SK-N-SH (cell line): ENCODE measurements around the gene RSKR. TPM values are rescaled to one million over a fixed set of nuclear protein-coding genes. Genes with fewer than 3 reads are reported as not detected.

ENCODE experiments used
- CTCF ChIA-PET: fragments of 300-600, 350-600 bp; formaldehyde crosslinking; extraction: SDS; loops from one replicate; lab custom pipeline; 2021; lab: Yijun Ruan, JAX
- POLR2A ChIA-PET: fragments of 350-600 bp; sonication (Branson Sonifier 250); formaldehyde crosslinking; extraction: SDS; loops from one replicate; lab custom pipeline; 2020; ENCODE audit warnings: antibody characterized with exemption, inconsistent platforms; lab: Yijun Ruan, JAX
- DNase-seq: peaks from one replicate; pipeline ENCODE4 v3.0.0; 2012
- H2AFZ ChIP-seq: fragments of 200-600 bp; sonication (generic); 2 replicates; pipeline ENCODE4 v1.8.1; 2016; ENCODE audit warnings: antibody characterized with exemption, mild to moderate bottlenecking, low read depth
- H3F3A ChIP-seq: fragments of 200-600 bp; sonication (generic); replicated peaks from 2 replicates; pipeline ENCODE3; 2016; ENCODE audit warnings: antibody characterized with exemption, mild to moderate bottlenecking; ENCODE audit not compliant: insufficient read depth
- H3K27ac ChIP-seq, 2 experiments: fragments of 200-500 bp in 1 of 2; fragments of 200-600 bp in 1 of 2; sonication (Bioruptor generic) in 1 of 2; sonication (generic), shearing (Covaris generic) in 1 of 2; 2 replicates each; pipeline versions ENCODE4 v1.5.1 to v1.6.1; 2014 to 2016; ENCODE audit warnings: low read depth in 2 of 2, inconsistent platforms in 1 of 2, low read length in 1 of 2, mild to moderate bottlenecking in 1 of 2, mixed read lengths in 1 of 2
- H3K27me3 ChIP-seq: fragments of 200-600 bp; sonication (generic), shearing (Covaris generic); 2 replicates; pipeline ENCODE4 v1.6.1; 2016; ENCODE audit warnings: mixed run types; ENCODE audit not compliant: insufficient read depth
- H3K36me3 ChIP-seq, 2 experiments: fragments of 200-500 bp in 1 of 2; fragments of 200-600 bp in 1 of 2; sonication (Bioruptor generic) in 1 of 2; sonication (generic) in 1 of 2; replicated peaks in 1 of 2; 2 replicates each; pipeline versions ENCODE3 to v1.5.1; 2014 to 2016; ENCODE audit warnings: low read length in 1 of 2, mild to moderate bottlenecking in 1 of 2; ENCODE audit not compliant: insufficient read depth in 2 of 2, control insufficient read depth in 1 of 2
- H3K4me1 ChIP-seq, 2 experiments: fragments of 200-500 bp in 1 of 2; fragments of 200-600 bp in 1 of 2; sonication (Bioruptor generic) in 1 of 2; sonication (generic), shearing (Covaris generic) in 1 of 2; 2 replicates each; pipeline versions ENCODE4 v1.5.1 to v1.6.1; 2014 to 2016; ENCODE audit warnings: low read depth in 1 of 2, low read length in 1 of 2, mixed run types in 1 of 2; ENCODE audit not compliant: insufficient read depth in 2 of 2, control insufficient read depth in 1 of 2
- H3K4me2 ChIP-seq: fragments of 200-600 bp; sonication (generic), shearing (Covaris generic); 2 replicates; pipeline ENCODE4 v1.6.1; 2017; ENCODE audit warnings: mixed run types
- H3K4me3 ChIP-seq, 2 experiments: fragments of 200-500 bp in 1 of 2; fragments of 200-600 bp in 1 of 2; sonication (Bioruptor generic) in 1 of 2; sonication (generic), shearing (Covaris generic) in 1 of 2; 2 replicates each; pipeline versions ENCODE4 v1.5.1 to v1.8.1; 2014 to 2016; ENCODE audit warnings: low read depth in 2 of 2, inconsistent platforms in 1 of 2, low read length in 1 of 2, mild to moderate bottlenecking in 1 of 2, mixed read lengths in 1 of 2, moderate library complexity in 1 of 2
- H3K79me2 ChIP-seq: fragments of 200-600 bp; sonication (generic); 2 replicates; pipeline ENCODE4 v1.8.1; 2017; ENCODE audit warnings: mild to moderate bottlenecking; ENCODE audit not compliant: insufficient read depth
- H3K9ac ChIP-seq: fragments of 200-600 bp; sonication (generic); 2 replicates; pipeline ENCODE4 v1.6.1; 2017; ENCODE audit warnings: mixed run types
- H3K9me2 ChIP-seq: fragments of 200-600 bp; sonication (generic); 2 replicates; pipeline ENCODE4 v1.6.1; 2017; ENCODE audit warnings: mixed run types
- H3K9me3 ChIP-seq: fragments of 200-600 bp; sonication (generic); 2 replicates; pipeline ENCODE4 v1.6.1; 2017; ENCODE audit warnings: mixed run types, mild to moderate bottlenecking, moderate library complexity
- H4K20me1 ChIP-seq: fragments of 200-600 bp; sonication (generic); 2 replicates; pipeline ENCODE4 v1.6.1; 2017; ENCODE audit warnings: mild to moderate bottlenecking, mixed run types; ENCODE audit not compliant: insufficient read depth
- CTCF ChIP-seq: fragments of 200-600 bp; sonication (generic); IDR thresholded peaks from 2 replicates; pipeline ENCODE4 v1.6.1; 2017; ENCODE audit warnings: antibody characterized with exemption, mild to moderate bottlenecking, moderate library complexity
- ELF1 ChIP-seq: IDR thresholded peaks from 2 replicates; pipeline ENCODE4 v1.4.0; 2012
- FOSL2 ChIP-seq: IDR thresholded peaks from 2 replicates; pipeline ENCODE4 v1.4.0; 2012; ENCODE audit warnings: low read depth, mild to moderate bottlenecking, moderate library complexity, borderline replicate concordance
- FOXJ3 ChIP-seq: sonication (generic); formaldehyde crosslinking; IDR thresholded peaks from 2 replicates; pipeline ENCODE4 v1.5.1; 2020; ENCODE audit warnings: mild to moderate bottlenecking, missing genetic modification reagents
- JUND ChIP-seq: IDR thresholded peaks from 2 replicates; pipeline ENCODE4 v1.4.0; 2012
- MAX ChIP-seq: IDR thresholded peaks from 2 replicates; pipeline ENCODE4 v1.4.0; 2012; ENCODE audit warnings: low read depth
- MEF2A ChIP-seq: IDR thresholded peaks from 2 replicates; pipeline ENCODE4 v1.4.0; 2012; ENCODE audit warnings: low read depth, borderline replicate concordance
- MXI1 ChIP-seq: IDR thresholded peaks from 2 replicates; pipeline ENCODE4 v1.6.1; 2012; ENCODE audit warnings: mild to moderate bottlenecking, low read depth, low read length, improper control_type of control experiment
- NFIC ChIP-seq: IDR thresholded peaks from 2 replicates; pipeline ENCODE4 v1.4.0; 2012; ENCODE audit warnings: borderline replicate concordance
- NRF1 ChIP-seq: IDR thresholded peaks from 2 replicates; pipeline ENCODE4 v1.6.1; 2012; ENCODE audit warnings: low read depth, mild to moderate bottlenecking, low read length
- POLR2AphosphoS5 ChIP-seq: IDR thresholded peaks from 2 replicates; pipeline ENCODE4 v1.6.1; 2012; ENCODE audit warnings: low read depth, low read length
- RXRA ChIP-seq: IDR thresholded peaks from 2 replicates; pipeline ENCODE4 v1.4.0; 2012; ENCODE audit warnings: low read depth, mild to moderate bottlenecking, borderline replicate concordance
- TAF1 ChIP-seq: IDR thresholded peaks from 2 replicates; pipeline ENCODE4 v1.6.1; 2012; ENCODE audit warnings: low read depth, mild to moderate bottlenecking, low read length, moderate library complexity, borderline replicate concordance
- TEAD4 ChIP-seq: IDR thresholded peaks from 2 replicates; pipeline ENCODE4 v1.4.0; 2012; ENCODE audit warnings: mild to moderate bottlenecking, borderline replicate concordance; ENCODE audit not compliant: insufficient read depth
- USF2 ChIP-seq: fragments of 150-350 bp; IDR thresholded peaks from 2 replicates; pipeline ENCODE4 v1.6.1; 2017; ENCODE audit warnings: antibody characterized with exemption, low read length, low read depth, borderline replicate concordance
- WGBS: methylation state at CpG from one replicate; pipeline ENCODE4 v1.1.6; 2017; ENCODE audit warnings: low lambda C conversion rate; 5-methylcytosine and 5-hydroxymethylcytosine counted together
- polyA plus RNA-seq, 3 experiments: library from polyadenylated mRNA; depleted of rRNA; stranded (reverse); fragments of >200 nt; gene quantifications; 2 replicates each; pipeline ENCODE4 v1.2.3, GENCODE V29; 2012
- TF ChIP-seq, protein P1 (sequence below): IDR thresholded peaks from 2 replicates; pipeline ENCODE4; 2012
- TF ChIP-seq, protein P2 (sequence below): IDR thresholded peaks from 2 replicates; pipeline ENCODE4 v1.6.1; 2012; ENCODE audit warnings: mild to moderate bottlenecking, low read depth, low read length, moderate library complexity

Gene RSKR
- polyA plus RNA-seq, 1 of the 3 experiments (the other 2 are of a cell fraction): 7.9 TPM

DNA sequence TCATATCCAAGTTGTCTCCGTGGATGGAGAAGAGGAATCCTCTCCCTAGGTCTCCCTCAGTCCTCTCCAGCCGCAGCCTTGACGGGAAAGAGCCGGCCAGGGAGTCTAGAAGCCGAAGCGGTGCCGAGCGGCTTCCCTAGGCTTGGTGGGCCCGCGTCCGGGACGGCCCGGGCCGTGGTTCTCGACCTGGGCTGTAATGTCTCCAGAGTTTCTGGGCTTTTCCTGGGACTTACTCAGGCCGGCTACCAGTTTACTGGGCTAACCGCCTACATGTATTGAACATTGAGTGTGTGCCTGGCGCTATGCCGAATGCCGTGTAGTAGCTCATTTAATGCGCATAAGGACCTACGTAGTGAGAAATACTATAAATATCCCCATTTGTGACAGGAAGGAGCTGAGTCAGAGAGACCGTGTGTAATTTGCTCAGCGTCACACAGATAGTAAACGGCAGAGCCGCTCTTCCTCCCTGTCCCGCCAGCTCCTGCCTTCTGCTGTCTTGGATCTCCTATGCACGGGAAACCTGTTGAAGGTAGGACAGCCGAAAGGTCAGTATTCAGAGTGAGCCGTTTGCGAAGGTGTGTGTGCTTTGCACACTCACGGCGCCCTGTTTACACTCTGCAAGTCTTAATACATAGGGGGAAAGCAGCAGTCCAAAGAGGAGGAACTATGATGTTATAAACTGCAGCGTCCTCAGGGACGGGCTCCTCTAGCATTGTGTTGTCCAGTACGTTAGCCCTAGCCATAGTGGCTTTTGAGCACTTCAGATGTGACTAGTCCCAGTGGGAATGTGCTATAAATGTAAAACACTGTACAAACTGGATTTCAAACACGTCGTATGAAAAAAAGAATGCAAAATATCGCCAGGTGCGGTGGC lies 14.4 kb downstream of the RSKR start:
- Histone ChIP-seq H3F3A (peaks cover 25% of the 10 kb centered on the region), H3K27ac (peak overlapping the region; percentile 75 to 94), H3K27me3 (no peaks in the 10 kb centered on the region), H3K4me2 (peak overlapping the region; percentile 93), H4K20me1 (no peaks in the 10 kb centered on the region), H3K9me2 (no peaks in the 10 kb centered on the region), H3K4me1 (peaks cover 6 to 9% of the 10 kb centered on the region in 2 experiments; a peak in 1 of 4 replicates), H2AFZ (peak overlapping the region; percentile 81), H3K79me2 (peaks cover 40% of the 10 kb centered on the region), H3K4me3 (peak overlapping the region; percentile 65 to 83), H3K9me3 (no peaks in the 10 kb centered on the region), H3K9ac (peak overlapping the region; percentile 87), H3K36me3 (peaks cover 0 to 3% of the 10 kb centered on the region in 2 experiments)
- peak; percentile 40 for DNase-seq
- ChIA-PET POLR2A (interaction anchor here (0.6 to 0.8 kb wide), 2 partner anchors 17 to 28 kb away, joined by 3 read pairs; no protein-coding TSS in a partner anchor), CTCF (interaction anchor here (0.5 to 2.3 kb wide), 6 partner anchors 9 to 1249 kb away, joined by 3 to 6 read pairs (median 4); partner anchors contain the start of gene BLTP2)
- TF ChIP-seq, protein P1, sequence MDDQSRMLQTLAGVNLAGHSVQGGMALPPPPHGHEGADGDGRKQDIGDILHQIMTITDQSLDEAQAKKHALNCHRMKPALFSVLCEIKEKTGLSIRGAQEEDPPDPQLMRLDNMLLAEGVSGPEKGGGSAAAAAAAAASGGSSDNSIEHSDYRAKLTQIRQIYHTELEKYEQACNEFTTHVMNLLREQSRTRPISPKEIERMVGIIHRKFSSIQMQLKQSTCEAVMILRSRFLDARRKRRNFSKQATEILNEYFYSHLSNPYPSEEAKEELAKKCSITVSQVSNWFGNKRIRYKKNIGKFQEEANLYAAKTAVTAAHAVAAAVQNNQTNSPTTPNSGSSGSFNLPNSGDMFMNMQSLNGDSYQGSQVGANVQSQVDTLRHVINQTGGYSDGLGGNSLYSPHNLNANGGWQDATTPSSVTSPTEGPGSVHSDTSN: peak; percentile 47
- TF ChIP-seq NFIC (peak; percentile 56; the same call in 1 of the 2 replicates), MAX (peak; percentile 46; the same call in 1 of the 2 replicates), JUND (no peak), FOXJ3 (CRISPR knock-in tag) (no peak), MEF2A (0 out of 2 replicates have a peak, but pooled peaks have one; percentile 14), TEAD4 (no peak), FOSL2 (peak; percentile 26; the same call in 1 of the 2 replicates)
- WGBS: 31% methylated on average over 28 of the region's 40 CpGs

DNA sequence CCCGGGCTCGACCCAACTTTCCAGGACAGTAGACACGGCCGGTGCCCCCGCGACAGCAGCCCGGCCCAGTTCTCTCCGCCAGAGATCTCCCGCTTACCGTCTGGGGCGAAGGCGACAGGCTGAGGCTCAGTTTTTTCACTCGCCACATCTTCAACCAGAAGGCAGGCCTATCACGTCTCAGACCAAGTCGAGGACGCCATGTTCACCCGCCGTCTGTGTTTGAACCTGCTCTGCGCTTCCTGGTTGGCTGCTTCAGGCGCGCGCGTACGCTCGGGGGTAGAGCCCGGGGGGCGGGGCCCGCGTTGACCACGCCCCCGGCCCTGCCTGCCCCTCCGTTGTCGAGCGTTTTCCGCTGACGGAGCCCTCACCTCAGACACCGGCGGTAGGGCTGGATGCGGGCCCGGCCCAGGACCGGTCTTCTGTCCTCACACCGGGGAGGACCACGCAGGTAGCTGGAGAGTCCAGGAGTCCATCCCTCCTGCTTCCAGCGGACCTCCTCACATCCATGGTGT lies 15.1 kb downstream of the RSKR start, which contains the start of gene SPAG5:
TSS of gene SPAG5 (minus strand) at position 227 of the 512 bp plus-strand sequence. CDS start at position 148, 79 bp downstream.
- Histone ChIP-seq H2AFZ (peak within 1 kb of the TSS; percentile 93), H3K27me3 (no peaks in the 10 kb centered on the region), H3K9me2 (no peaks in the 10 kb centered on the region), H3K36me3 (peaks cover 0 to 3% of the 10 kb centered on the region in 2 experiments), H3K9me3 (no peaks in the 10 kb centered on the region), H3K79me2 (peaks cover 46% of the 10 kb centered on the region), H4K20me1 (no peaks in the 10 kb centered on the region), H3K4me2 (peak within 1 kb of the TSS; percentile 93), H3K4me1 (peaks cover 6 to 9% of the 10 kb centered on the region in 2 experiments; a peak in 1 of 4 replicates), H3F3A (peaks cover 25% of the 10 kb centered on the region), H3K27ac (peak within 1 kb of the TSS; percentile 75 to 94), H3K9ac (peak within 1 kb of the TSS; percentile 87), H3K4me3 (peak within 1 kb of the TSS; percentile 65 to 83)
- peak; percentile 99 for DNase-seq
- WGBS: 0% methylated on average over 5 of the region's 44 CpGs
- ChIA-PET POLR2A (interaction anchor here (0.6 to 0.8 kb wide), 2 partner anchors 17 to 27 kb away, joined by 3 read pairs; no protein-coding TSS in a partner anchor), CTCF (interaction anchor here (0.6 to 2.3 kb wide), 7 partner anchors 10 to 52 kb away, joined by 3 to 7 read pairs (median 4); partner anchors contain the start of gene BLTP2)
- TF ChIP-seq, protein P2, sequence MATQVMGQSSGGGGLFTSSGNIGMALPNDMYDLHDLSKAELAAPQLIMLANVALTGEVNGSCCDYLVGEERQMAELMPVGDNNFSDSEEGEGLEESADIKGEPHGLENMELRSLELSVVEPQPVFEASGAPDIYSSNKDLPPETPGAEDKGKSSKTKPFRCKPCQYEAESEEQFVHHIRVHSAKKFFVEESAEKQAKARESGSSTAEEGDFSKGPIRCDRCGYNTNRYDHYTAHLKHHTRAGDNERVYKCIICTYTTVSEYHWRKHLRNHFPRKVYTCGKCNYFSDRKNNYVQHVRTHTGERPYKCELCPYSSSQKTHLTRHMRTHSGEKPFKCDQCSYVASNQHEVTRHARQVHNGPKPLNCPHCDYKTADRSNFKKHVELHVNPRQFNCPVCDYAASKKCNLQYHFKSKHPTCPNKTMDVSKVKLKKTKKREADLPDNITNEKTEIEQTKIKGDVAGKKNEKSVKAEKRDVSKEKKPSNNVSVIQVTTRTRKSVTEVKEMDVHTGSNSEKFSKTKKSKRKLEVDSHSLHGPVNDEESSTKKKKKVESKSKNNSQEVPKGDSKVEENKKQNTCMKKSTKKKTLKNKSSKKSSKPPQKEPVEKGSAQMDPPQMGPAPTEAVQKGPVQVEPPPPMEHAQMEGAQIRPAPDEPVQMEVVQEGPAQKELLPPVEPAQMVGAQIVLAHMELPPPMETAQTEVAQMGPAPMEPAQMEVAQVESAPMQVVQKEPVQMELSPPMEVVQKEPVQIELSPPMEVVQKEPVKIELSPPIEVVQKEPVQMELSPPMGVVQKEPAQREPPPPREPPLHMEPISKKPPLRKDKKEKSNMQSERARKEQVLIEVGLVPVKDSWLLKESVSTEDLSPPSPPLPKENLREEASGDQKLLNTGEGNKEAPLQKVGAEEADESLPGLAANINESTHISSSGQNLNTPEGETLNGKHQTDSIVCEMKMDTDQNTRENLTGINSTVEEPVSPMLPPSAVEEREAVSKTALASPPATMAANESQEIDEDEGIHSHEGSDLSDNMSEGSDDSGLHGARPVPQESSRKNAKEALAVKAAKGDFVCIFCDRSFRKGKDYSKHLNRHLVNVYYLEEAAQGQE: no peak
- TF ChIP-seq ELF1 (peak; percentile 46; the same call in 1 of the 2 replicates), MXI1 (peak; percentile 90), USF2 (no peak), TAF1 (peak; percentile 82), CTCF (no peak), POLR2AphosphoS5 (peak; percentile 61; the same call in 1 of the 2 replicates), NRF1 (peak; percentile 34; the same call in 1 of the 2 replicates), RXRA (no peak)
